WTC11 (cell line): ENCODE data around the gene UIMC1. TPM values are rescaled to one million over a fixed set of nuclear protein-coding genes. Genes with fewer than 3 reads are reported as not detected.
"Not testable (repeated sequence)": the region's sequence is repeated elsewhere in the genome, so short reads cannot be mapped to it uniquely, and the experiment has no call there.

Source experiments
- ATAC-seq: fragments of 200-7000 bp; cut with Tn5 transposase; 2 replicates; pipeline ENCODE4 v1.10.0; 2021; ENCODE audit warnings: mild to moderate bottlenecking, moderate library complexity
- CTCF ChIA-PET: fragments of 300-600 bp; sonication (Branson Sonifier 250); formaldehyde crosslinking; loops from one replicate; lab custom pipeline; 2021; ENCODE audit warnings: antibody characterized with exemption; lab: Charles Lee
- POLR2A ChIA-PET: fragments of 350-600 bp; sonication (Branson Sonifier 250); formaldehyde crosslinking; loops from one replicate; lab custom pipeline; 2021; ENCODE audit warnings: antibody characterized with exemption; lab: Charles Lee
- DNase-seq: peaks from one replicate; pipeline ENCODE4 v3.0.0; 2021; ENCODE audit warnings: low spot score
- H3K27ac Mint-ChIP-seq: 2 replicates; pipeline ENCODE4 v1.8.0; 2021; ENCODE audit warnings: mixed read lengths
- H3K27me3 Mint-ChIP-seq: 2 replicates; pipeline ENCODE4 v1.8.0; 2021; ENCODE audit warnings: low read depth, mild to moderate bottlenecking, moderate library complexity, mixed read lengths
- H3K36me3 Mint-ChIP-seq: 2 replicates; pipeline ENCODE4 v1.8.0; 2021; ENCODE audit warnings: mixed read lengths
- H3K4me1 Mint-ChIP-seq: 2 replicates; pipeline ENCODE4 v1.8.0; 2022; ENCODE audit warnings: mixed read lengths
- H3K4me3 Mint-ChIP-seq: 2 replicates; pipeline ENCODE4 v1.8.0; 2021; ENCODE audit warnings: mild to moderate bottlenecking, moderate library complexity, mixed read lengths
- H3K9me3 Mint-ChIP-seq: 2 replicates; pipeline ENCODE4 v1.8.0; 2021; ENCODE audit warnings: mixed read lengths
- CREB1 ChIP-seq: sonication (generic); formaldehyde crosslinking; IDR thresholded peaks from 2 replicates; pipeline ENCODE4 v1.8.0; 2023; ENCODE audit warnings: mild to moderate bottlenecking, missing genetic modification reagents
- E2F1 ChIP-seq: sonication (generic); formaldehyde crosslinking; IDR thresholded peaks from 2 replicates; pipeline ENCODE4 v1.8.0; 2022; ENCODE audit warnings: mild to moderate bottlenecking, missing genetic modification reagents
- E2F5 ChIP-seq: sonication (generic); formaldehyde crosslinking; IDR thresholded peaks from 2 replicates; pipeline ENCODE4 v1.8.1; 2022; ENCODE audit warnings: mild to moderate bottlenecking, moderate library complexity, missing genetic modification reagents
- ELF4 ChIP-seq: sonication (generic); formaldehyde crosslinking; IDR thresholded peaks from 2 replicates; pipeline ENCODE4 v1.8.1; 2022; ENCODE audit warnings: low read depth, mild to moderate bottlenecking, moderate library complexity, missing genetic modification reagents
- EMX1 ChIP-seq: fragments of 250-450 bp; sonication (Bioruptor Pico); IDR thresholded peaks from 2 replicates; pipeline ENCODE4 v1.8.0; 2021; ENCODE audit warnings: mild to moderate bottlenecking
- FOXK1 ChIP-seq: sonication (generic); formaldehyde crosslinking; IDR thresholded peaks from 2 replicates; pipeline ENCODE4 v1.8.0; 2022; ENCODE audit warnings: mild to moderate bottlenecking, moderate library complexity, missing genetic modification reagents
- NFE2L1 ChIP-seq: sonication (generic); formaldehyde crosslinking; IDR thresholded peaks from 2 replicates; pipeline ENCODE4 v1.8.1; 2023; ENCODE audit warnings: missing genetic modification reagents
- RORB ChIP-seq: fragments of 250-450 bp; sonication (Bioruptor Pico); IDR thresholded peaks from 2 replicates; pipeline ENCODE4 v1.9.0; 2021; ENCODE audit warnings: mild to moderate bottlenecking
- TEAD4 ChIP-seq: sonication (generic); formaldehyde crosslinking; IDR thresholded peaks from 2 replicates; pipeline ENCODE4 v1.8.0; 2022; ENCODE audit warnings: mild to moderate bottlenecking, missing genetic modification reagents
- ZNF532 ChIP-seq: fragments of 250-450 bp; sonication (Bioruptor Pico); IDR thresholded peaks from 2 replicates; pipeline ENCODE4 v1.9.0; 2021; ENCODE audit warnings: mild to moderate bottlenecking, borderline replicate concordance
- total RNA-seq: library from RNA; stranded (reverse); gene quantifications from 3 replicates; pipeline ENCODE4 v1.2.3, GENCODE V29; 2021
- TF ChIP-seq, protein P1 (sequence below): fragments of 250-450 bp; sonication (Bioruptor Pico); IDR thresholded peaks from 2 replicates; pipeline ENCODE4 v1.8.0; 2021; ENCODE audit warnings: mild to moderate bottlenecking
- TF ChIP-seq, protein P2 (sequence below): sonication (generic); formaldehyde crosslinking; IDR thresholded peaks from 2 replicates; pipeline ENCODE4 v1.8.0; 2023; ENCODE audit warnings: missing genetic modification reagents
- TF ChIP-seq, protein P3 (sequence below): fragments of 250-450 bp; sonication (Bioruptor Pico); IDR thresholded peaks from 2 replicates; pipeline ENCODE4 v2.1.2; 2022; ENCODE audit warnings: mild to moderate bottlenecking, moderate library complexity
- TF ChIP-seq, protein P4 (sequence below): sonication (generic); formaldehyde crosslinking; IDR thresholded peaks from 2 replicates; pipeline ENCODE4 v1.8.1; 2023; ENCODE audit warnings: mild to moderate bottlenecking, missing genetic modification reagents
- TF ChIP-seq, protein P5 (sequence below): sonication (generic); formaldehyde crosslinking; IDR thresholded peaks from 2 replicates; pipeline ENCODE4 v1.8.1; 2022; ENCODE audit warnings: low read depth, mild to moderate bottlenecking, moderate library complexity, missing genetic modification reagents, borderline replicate concordance

The UIMC1 gene
- total RNA-seq, 1 experiment from 2014 or later, result 48.0 TPM

GRCh38 chr5:177003649-177004048 lies 2.9 kb downstream of the UIMC1 start:
- Mint-ChIP-seq H3K9me3 (peaks cover 3% of the 10 kb centered on the region; the same call in 1 of the 2 replicates), H3K27me3 (peaks cover 5% of the 10 kb centered on the region; the same call in 1 of the 2 replicates), H3K27ac (peak overlapping the region; percentile 49; the same call in 1 of the 2 replicates), H3K4me1 (peaks cover 26% of the 10 kb centered on the region), H3K4me3 (no peak overlapping the region), H3K36me3 (peaks cover 6% of the 10 kb centered on the region; the same call in 1 of the 2 replicates)
- TF ChIP-seq E2F5 (CRISPR knock-in tag) (no peak), ZNF532 (no peak), TEAD4 (CRISPR knock-in tag) (no peak), E2F1 (CRISPR knock-in tag) (no peak), ELF4 (CRISPR knock-in tag) (no peak), FOXK1 (CRISPR knock-in tag) (no peak), CREB1 (CRISPR knock-in tag) (no peak), NFE2L1 (CRISPR knock-in tag) (no peak), RORB (no peak), EMX1 (CRISPR knock-in tag) (no peak)
- TF ChIP-seq, protein P1, sequence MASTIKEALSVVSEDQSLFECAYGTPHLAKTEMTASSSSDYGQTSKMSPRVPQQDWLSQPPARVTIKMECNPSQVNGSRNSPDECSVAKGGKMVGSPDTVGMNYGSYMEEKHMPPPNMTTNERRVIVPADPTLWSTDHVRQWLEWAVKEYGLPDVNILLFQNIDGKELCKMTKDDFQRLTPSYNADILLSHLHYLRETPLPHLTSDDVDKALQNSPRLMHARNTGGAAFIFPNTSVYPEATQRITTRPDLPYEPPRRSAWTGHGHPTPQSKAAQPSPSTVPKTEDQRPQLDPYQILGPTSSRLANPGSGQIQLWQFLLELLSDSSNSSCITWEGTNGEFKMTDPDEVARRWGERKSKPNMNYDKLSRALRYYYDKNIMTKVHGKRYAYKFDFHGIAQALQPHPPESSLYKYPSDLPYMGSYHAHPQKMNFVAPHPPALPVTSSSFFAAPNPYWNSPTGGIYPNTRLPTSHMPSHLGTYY, result no peak
- TF ChIP-seq, protein P2, sequence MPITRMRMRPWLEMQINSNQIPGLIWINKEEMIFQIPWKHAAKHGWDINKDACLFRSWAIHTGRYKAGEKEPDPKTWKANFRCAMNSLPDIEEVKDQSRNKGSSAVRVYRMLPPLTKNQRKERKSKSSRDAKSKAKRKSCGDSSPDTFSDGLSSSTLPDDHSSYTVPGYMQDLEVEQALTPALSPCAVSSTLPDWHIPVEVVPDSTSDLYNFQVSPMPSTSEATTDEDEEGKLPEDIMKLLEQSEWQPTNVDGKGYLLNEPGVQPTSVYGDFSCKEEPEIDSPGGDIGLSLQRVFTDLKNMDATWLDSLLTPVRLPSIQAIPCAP, result no peak
- TF ChIP-seq, protein P3, sequence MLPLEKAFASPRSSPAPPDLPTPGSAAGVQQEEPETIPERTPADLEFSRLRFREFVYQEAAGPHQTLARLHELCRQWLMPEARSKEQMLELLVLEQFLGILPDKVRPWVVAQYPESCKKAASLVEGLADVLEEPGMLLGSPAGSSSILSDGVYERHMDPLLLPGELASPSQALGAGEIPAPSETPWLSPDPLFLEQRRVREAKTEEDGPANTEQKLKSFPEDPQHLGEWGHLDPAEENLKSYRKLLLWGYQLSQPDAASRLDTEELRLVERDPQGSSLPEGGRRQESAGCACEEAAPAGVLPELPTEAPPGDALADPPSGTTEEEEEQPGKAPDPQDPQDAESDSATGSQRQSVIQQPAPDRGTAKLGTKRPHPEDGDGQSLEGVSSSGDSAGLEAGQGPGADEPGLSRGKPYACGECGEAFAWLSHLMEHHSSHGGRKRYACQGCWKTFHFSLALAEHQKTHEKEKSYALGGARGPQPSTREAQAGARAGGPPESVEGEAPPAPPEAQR, result no peak
- TF ChIP-seq, protein P4, sequence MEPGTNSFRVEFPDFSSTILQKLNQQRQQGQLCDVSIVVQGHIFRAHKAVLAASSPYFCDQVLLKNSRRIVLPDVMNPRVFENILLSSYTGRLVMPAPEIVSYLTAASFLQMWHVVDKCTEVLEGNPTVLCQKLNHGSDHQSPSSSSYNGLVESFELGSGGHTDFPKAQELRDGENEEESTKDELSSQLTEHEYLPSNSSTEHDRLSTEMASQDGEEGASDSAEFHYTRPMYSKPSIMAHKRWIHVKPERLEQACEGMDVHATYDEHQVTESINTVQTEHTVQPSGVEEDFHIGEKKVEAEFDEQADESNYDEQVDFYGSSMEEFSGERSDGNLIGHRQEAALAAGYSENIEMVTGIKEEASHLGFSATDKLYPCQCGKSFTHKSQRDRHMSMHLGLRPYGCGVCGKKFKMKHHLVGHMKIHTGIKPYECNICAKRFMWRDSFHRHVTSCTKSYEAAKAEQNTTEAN (CRISPR knock-in tag), result no peak
- TF ChIP-seq, protein P5, sequence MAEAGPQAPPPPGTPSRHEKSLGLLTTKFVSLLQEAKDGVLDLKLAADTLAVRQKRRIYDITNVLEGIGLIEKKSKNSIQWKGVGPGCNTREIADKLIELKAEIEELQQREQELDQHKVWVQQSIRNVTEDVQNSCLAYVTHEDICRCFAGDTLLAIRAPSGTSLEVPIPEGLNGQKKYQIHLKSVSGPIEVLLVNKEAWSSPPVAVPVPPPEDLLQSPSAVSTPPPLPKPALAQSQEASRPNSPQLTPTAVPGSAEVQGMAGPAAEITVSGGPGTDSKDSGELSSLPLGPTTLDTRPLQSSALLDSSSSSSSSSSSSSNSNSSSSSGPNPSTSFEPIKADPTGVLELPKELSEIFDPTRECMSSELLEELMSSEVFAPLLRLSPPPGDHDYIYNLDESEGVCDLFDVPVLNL (CRISPR knock-in tag), result no peak
- ATAC-seq (no peak), DNase-seq (no peak)
- CTCF ChIA-PET, result no interaction called here
- POLR2A ChIA-PET, result no interaction called here

DNA sequence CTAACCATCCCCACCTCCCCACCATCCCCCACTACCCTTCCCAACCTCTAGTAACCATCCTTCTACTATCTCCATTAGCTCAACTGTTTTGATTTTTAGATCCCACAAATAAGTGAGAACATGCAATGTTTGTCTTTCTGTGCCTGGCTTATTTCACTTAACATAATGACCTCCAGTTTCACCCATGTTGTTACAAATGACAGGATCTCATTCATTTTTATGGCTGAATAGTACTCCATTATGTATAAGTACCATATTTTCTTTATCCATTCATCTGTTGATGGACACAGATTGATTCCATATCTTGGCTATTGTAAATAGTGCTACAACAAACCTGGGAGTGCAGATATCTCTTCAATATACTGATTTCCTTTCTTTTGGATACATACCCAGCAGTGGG lies 7.1 kb downstream of the UIMC1 start:
- DNase-seq, CTCF ChIA-PET, H3K4me3 Mint-ChIP-seq, ATAC-seq, H3K27ac Mint-ChIP-seq, H3K27me3 Mint-ChIP-seq: not testable (repeated sequence)
- POLR2A ChIA-PET, result interaction anchor here (0.5 kb wide), 1 partner anchor 87 kb away, joined by 3 read pairs; no protein-coding TSS in a partner anchor
- Mint-ChIP-seq H3K4me1 (peaks cover 19% of the 10 kb centered on the region), H3K9me3 (peaks cover 19% of the 10 kb centered on the region), H3K36me3 (peaks cover 33% of the 10 kb centered on the region)
